Uterus (tissue), 2 donors: ENCODE measurements around the gene TTBK2.

Source experiments
- POLR2A ChIP-seq, 2 donors: fragments of 450-650 bp; IDR thresholded peaks; one replicate each; pipeline ENCODE4 v1.6.1; 2016; ENCODE audit warnings: antibody characterized with exemption in 2 of 2, mild to moderate bottlenecking in 1 of 2, moderate library complexity in 1 of 2
- TF ChIP-seq, protein P1 (sequence below), 4 experiments: fragments of 200-600 bp in 2 of 4; fragments of 450-650 bp in 2 of 4; sonication (generic) in 2 of 4; IDR thresholded peaks; one replicate each; pipeline ENCODE4 v1.5.1; 2016 to 2019; ENCODE audit warnings: antibody characterized with exemption in 4 of 4, mild to moderate bottlenecking in 2 of 4, moderate library complexity in 1 of 4

GRCh38 chr15:42724276-42724675, 196.3 kb downstream of the TTBK2 start:
- TF ChIP-seq, protein P1, sequence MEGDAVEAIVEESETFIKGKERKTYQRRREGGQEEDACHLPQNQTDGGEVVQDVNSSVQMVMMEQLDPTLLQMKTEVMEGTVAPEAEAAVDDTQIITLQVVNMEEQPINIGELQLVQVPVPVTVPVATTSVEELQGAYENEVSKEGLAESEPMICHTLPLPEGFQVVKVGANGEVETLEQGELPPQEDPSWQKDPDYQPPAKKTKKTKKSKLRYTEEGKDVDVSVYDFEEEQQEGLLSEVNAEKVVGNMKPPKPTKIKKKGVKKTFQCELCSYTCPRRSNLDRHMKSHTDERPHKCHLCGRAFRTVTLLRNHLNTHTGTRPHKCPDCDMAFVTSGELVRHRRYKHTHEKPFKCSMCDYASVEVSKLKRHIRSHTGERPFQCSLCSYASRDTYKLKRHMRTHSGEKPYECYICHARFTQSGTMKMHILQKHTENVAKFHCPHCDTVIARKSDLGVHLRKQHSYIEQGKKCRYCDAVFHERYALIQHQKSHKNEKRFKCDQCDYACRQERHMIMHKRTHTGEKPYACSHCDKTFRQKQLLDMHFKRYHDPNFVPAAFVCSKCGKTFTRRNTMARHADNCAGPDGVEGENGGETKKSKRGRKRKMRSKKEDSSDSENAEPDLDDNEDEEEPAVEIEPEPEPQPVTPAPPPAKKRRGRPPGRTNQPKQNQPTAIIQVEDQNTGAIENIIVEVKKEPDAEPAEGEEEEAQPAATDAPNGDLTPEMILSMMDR (IDR thresholded peaks at IDR 0.05): no peak
- TF ChIP-seq POLR2A (IDR thresholded peaks at IDR 0.05): no peak
